ENCODE data around the gene NFXL1.

Gene NFXL1

DNA sequence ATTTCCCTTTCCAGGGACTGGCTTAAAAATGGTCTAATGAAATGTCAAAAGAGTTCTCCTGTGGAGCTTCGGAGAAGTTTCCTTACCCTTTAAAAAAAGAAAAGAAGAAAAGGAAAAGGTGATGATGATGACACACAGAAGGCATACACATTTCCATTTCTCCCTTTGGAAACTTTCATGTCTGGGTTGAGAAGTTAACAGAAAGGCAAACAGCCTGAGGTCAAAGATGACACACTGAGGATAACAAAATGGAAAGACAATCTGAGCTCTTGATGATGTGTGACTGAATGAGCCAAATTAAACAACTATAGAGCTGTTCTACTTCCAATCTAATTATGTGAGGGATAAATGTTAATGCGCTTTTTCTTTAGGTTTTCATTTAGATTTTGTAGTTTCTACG is 32.2 kb downstream of the NFXL1 start:
- DNase-seq = no peak

DNA sequence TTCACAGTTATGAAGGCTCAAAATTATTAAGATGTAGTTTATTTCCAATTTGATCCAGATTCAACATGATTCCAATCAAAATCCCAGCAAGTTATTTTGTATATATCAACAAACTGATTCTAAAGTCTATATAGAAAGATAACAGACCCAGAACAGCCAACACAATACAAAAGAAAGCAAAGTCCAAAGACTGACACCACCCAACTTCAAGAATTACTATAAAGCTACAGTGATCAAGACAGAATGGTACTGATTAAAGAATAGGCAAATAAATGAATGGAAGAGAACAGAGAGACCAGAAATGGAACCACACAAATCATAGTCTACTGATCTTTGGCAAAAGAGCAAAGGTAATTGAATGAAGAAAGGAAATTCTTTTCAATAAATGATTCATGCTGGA is 34.9 kb downstream of the NFXL1 start:
- no peak for DNase-seq

GRCh38 chr4:47876784-47877546 is 37.4 kb downstream of the NFXL1 start:
- DNase-seq = no peak

GRCh38 chr4:47876310-47876709 is 38.1 kb downstream of the NFXL1 start:
- DNase-seq = no peak

DNA sequence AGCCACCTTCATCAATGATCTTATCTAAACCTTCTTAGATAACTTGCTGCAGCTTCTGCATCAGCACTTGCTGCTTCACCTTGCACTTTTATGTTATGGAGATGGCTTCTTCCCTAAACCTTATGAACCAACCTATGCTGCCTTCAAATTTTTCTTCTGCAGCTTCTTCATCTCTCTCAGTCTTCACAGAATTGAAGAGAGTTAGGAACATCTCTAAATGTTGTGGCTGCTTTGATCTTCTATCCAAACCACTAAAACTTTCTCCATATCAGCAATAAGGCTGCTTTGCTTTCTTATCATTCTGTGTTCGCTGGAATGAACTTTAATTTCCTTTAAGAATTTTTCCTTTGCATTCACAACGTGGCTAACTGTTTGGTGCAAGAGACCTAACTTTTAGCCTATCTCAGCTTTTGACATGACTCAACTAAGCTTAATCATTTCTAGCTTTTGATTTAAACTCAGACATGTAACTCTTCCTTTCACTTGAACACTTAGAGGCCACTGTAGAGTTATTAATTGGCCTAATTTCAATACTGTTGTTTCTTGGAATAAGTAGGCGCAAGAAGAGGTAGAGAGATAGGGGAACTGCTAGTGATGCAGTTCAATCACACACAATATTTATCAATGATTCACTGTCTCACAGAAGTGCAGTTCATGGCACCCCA is 40.4 kb downstream of the NFXL1 start:
- no peak for DNase-seq

GRCh38 chr4:47863486-47863885 is 50.9 kb downstream of the NFXL1 start:
- no peak for DNase-seq

DNA sequence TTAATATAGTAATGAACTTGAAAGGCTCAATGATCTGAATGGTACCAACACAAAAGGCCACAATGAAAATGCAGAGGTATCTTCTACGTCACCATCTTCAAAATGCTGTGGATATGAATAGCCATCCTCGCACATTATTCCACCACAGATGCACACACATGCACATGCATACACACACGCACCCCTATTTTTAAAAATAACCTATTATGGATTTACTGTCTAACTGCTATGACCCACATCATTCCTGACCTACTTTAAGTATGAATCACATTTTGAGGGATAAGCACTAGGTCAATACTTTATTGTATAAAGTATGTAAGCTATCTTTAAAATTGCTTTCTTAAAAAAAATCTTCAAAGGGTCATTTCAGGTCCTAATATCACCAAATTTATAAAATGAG is 52.1 kb downstream of the NFXL1 start:
- no peak for DNase-seq

- DNase-seq = no peak
These were observed 54.1 kb downstream of the NFXL1 start for GRCh38 chr4:47860305-47860704.

DNA sequence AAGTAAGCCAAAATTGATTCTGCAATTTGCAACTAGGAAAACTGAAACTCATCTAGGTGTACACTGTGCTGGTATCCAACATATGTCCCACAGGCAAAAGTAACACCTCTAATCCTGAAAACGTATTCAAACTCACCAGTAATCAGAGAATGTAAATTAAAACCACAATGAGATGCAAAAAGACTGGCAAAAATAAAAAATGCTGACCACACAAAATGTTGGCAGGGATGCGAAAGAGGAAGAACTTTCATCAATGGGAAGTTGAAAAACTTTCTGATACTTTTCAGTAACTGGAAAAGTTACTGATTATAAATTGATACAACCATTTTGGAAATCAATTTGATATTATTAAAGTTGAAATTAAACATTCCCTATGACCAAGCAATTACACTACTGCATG is 56.4 kb downstream of the NFXL1 start:
- no peak for DNase-seq

DNA sequence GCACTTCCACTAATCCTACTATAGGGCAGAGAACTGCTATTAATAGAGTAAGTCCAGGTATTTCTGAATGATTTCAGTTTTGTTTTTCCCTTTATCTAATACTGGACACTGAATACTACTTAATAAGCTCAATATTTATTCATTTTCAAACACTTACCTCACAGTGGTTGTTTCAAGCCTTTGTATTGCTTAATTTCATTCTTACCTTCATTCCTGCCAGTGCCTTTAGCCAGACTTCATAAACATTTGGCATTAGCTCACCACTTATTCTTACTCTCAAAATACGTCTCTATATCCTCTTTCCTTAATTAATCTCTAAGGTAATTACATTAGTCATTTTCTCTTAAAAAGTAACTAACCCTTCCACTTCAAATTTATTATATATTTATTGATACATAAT is 57.7 kb downstream of the NFXL1 start:
- DNase-seq = no peak

GRCh38 chr4:47855350-47855749 is 59.0 kb downstream of the NFXL1 start:
- DNase-seq = no peak

DNA sequence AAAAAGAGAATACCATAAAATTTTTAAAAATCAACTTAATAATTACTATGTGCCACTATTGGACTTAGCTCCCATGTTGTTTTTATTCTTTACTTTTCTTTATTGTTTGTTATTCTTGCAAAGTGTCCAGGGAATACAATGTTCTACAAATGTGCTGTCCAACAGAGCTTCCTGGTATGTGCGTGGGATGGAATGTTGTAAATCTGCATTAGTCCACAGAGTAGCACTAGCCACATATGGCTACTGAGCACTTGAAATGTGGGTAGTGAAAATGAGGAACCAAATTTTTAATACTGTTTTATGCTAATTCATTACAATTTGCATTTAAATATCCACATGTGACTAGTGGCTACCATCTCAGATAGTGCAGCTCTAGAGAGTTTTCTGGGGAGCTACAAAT is 62.2 kb downstream of the NFXL1 start:
- DNase-seq = no peak

DNA sequence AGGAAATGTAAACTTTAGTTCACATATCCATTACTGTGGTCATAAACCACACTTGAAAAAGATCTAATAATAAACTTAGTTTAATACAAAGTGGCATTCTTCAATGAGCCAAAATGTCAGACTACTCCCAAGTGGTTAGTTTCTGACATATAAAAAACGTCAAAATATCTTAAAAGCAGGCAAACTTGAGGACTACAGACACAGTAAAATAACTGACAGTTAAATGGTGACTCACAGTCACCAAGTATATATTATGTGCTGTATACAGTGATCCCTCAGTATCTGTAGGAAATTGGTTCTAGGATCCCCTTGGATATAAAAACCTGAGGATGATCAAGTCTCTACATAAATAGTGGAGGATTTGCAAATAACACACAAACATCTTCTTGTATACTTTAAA is 64.9 kb downstream of the NFXL1 start:
- no peak for DNase-seq

- no peak for DNase-seq
These were observed 66.3 kb downstream of the NFXL1 start for GRCh38 chr4:47848041-47848440.

DNA sequence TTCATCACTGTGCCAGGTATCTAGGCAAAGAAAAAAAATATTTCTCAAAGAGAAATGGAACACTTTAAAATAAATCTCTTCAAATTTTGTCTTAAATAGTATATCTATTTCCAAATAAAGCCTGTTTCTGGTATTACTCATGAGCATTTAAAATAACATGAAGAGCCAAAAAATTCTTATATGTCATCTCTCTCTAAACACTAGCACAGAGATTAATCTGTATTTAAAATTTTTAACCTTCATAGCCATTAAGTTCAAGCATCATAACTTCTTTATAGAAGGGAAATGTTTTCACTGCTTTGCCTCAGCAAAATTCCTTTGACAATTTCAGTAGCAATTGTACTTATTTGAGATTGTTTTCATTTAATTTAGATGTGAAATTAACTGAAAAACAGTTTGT is 71.4 kb downstream of the NFXL1 start:
- DNase-seq = no peak

GRCh38 chr4:47840291-47840690 is 74.1 kb downstream of the NFXL1 start:
- no peak for DNase-seq

- no peak for DNase-seq
These were observed 75.1 kb downstream of the NFXL1 start for GRCh38 chr4:47839259-47839658.

GRCh38 chr4:47838445-47838844 is 75.9 kb downstream of the NFXL1 start:
- no peak for DNase-seq

GRCh38 chr4:47837908-47838294 is 76.5 kb downstream of the NFXL1 start, which contains the start of gene CORIN:
Gene CORIN (minus strand): TSS chr4:47838067. CDS start chr4:47837949, 118 bp downstream.
- no peak for DNase-seq

DNA sequence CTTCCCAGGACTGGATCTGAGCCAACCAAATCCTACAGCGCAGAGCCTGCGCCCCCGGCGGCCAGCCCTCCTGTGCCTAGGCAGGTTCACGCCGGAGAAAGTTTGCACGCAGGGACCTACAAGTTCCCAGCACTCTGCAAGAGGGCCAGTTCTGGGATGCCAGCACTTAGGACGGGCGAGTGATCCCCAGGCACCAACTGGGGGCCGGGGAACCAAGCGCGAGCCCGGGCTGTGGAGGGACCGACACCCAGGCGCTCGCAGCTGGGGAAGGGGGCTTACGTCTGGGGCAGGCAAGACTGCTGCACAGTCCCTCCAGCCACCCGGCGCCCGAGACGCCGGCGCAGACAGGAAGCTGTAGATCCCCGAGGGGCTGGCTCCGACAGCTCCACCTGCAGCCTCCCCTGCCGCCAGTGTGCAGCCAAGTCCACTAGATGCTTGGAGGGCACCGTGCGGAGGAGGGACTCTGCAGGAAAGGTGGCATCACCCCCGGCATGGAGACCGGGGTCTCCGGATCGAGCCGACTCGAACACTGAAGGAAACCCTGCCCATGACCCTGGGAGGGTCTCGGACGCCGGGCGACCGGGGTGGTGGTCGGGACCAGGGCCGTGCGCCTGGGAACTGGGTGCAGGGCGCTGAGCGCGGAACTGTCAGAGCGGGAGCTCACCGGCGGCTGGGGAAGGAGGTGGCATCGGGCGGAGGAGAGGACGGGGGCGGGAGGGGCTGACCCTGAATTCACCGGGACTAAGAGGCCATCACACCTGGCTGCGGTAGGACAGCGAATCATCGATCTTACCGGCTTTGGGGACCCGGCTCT is 77.1 kb downstream of the NFXL1 start:
- DNase-seq = no peak

DNA sequence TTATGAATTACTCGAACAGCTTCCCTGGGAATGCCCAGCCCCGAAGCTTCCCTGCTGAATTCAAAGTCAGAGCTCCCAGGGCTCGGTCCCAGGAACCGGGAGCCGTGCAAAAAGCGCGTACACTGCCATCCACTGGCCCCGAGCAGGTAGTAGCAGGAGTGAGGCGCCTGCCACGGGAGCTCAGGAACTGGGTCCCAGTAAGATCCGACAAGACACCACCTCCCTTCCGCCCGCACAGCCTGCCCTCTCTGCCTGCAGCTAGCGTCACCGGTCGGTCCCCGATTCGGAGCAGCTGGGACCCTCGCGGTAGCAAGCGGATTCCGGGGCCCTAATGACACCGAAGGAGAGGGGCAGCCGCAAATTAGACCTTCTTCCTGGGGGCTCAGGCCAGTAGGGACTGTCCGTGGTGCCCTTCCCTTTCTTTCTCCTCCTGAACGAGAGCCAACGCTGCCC is 77.7 kb downstream of the NFXL1 start:
- DNase-seq = no peak

GRCh38 chr4:47835494-47835893 is 78.9 kb downstream of the NFXL1 start:
- no peak for DNase-seq

GRCh38 chr4:47831026-47831679 is 83.2 kb downstream of the NFXL1 start:
- no peak for DNase-seq

Data from NCI-H1417 treated with DMSO at 0.1 percent for 48 hours (cell line).